ENCODE results near the gene SLC35F5.

DNA sequence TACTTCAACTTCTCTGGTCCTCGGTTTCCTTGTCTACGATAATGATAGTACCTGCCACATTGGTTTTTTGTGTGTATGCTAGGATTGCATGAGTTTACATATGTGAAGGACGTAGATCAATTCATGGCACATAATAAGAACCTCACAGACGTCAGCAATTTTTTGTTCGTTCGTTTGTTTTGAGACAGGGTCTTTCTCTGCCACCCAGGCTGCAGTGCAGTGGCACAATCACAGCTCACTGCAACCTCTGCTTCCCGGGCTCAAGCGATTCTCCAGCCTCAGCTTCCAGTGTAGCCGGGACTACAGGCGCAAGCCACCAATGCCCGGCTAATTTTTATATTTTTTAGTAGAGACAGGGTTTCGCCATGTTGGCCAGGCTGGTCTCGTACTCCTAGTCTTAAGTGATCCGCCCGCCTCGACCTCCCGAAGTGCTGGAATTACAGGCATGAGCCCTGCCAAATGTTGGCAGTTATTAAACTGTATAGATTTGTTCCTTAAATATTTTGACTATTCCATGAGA lies 756 bp upstream of the SLC35F5 start:
- TF ChIP-seq, protein P1, sequence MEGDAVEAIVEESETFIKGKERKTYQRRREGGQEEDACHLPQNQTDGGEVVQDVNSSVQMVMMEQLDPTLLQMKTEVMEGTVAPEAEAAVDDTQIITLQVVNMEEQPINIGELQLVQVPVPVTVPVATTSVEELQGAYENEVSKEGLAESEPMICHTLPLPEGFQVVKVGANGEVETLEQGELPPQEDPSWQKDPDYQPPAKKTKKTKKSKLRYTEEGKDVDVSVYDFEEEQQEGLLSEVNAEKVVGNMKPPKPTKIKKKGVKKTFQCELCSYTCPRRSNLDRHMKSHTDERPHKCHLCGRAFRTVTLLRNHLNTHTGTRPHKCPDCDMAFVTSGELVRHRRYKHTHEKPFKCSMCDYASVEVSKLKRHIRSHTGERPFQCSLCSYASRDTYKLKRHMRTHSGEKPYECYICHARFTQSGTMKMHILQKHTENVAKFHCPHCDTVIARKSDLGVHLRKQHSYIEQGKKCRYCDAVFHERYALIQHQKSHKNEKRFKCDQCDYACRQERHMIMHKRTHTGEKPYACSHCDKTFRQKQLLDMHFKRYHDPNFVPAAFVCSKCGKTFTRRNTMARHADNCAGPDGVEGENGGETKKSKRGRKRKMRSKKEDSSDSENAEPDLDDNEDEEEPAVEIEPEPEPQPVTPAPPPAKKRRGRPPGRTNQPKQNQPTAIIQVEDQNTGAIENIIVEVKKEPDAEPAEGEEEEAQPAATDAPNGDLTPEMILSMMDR (conservative IDR thresholded peaks at IDR 0.05; ENCODE audit: low read depth in 2 of 2): no peak
- TF ChIP-seq JUNB (IDR thresholded peaks at IDR 0.05; ENCODE audit: unreplicated experiment) (no peak), EZH2phosphoT487 (IDR thresholded peaks at IDR 0.05; ENCODE audit: unreplicated experiment) (no peak), ZNF331 (CRISPR knock-in tag; IDR thresholded peaks at IDR 0.05; ENCODE audit: low read depth) (no peak), POLR2AphosphoS5 (IDR thresholded peaks at IDR 0.05; ENCODE audit: low read depth) (no peak)
- TF ChIP-seq, protein P2, sequence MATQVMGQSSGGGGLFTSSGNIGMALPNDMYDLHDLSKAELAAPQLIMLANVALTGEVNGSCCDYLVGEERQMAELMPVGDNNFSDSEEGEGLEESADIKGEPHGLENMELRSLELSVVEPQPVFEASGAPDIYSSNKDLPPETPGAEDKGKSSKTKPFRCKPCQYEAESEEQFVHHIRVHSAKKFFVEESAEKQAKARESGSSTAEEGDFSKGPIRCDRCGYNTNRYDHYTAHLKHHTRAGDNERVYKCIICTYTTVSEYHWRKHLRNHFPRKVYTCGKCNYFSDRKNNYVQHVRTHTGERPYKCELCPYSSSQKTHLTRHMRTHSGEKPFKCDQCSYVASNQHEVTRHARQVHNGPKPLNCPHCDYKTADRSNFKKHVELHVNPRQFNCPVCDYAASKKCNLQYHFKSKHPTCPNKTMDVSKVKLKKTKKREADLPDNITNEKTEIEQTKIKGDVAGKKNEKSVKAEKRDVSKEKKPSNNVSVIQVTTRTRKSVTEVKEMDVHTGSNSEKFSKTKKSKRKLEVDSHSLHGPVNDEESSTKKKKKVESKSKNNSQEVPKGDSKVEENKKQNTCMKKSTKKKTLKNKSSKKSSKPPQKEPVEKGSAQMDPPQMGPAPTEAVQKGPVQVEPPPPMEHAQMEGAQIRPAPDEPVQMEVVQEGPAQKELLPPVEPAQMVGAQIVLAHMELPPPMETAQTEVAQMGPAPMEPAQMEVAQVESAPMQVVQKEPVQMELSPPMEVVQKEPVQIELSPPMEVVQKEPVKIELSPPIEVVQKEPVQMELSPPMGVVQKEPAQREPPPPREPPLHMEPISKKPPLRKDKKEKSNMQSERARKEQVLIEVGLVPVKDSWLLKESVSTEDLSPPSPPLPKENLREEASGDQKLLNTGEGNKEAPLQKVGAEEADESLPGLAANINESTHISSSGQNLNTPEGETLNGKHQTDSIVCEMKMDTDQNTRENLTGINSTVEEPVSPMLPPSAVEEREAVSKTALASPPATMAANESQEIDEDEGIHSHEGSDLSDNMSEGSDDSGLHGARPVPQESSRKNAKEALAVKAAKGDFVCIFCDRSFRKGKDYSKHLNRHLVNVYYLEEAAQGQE (IDR thresholded peaks at IDR 0.05; ENCODE audit: unreplicated experiment): no peak

All from GM23338 (cell line).